Activated T-helper 17 cell treated with anti-CD3 and anti-CD28 coated beads, Interleukin-2, amount 50 U/mL, for 72 hours (primary cell): ENCODE data around the gene CECR2. TPM values are rescaled to one million over a fixed set of nuclear protein-coding genes. Genes with fewer than 3 reads are reported as not detected.
"Not testable (repeated sequence)": the region's sequence is repeated elsewhere in the genome, so short reads cannot be mapped to it uniquely, and the experiment has no call there.

ENCODE experiments used
- ATAC-seq: fragments of 150-1000 bp; cut with Tn5 transposase; replicated peaks from 2 replicates; pipeline ENCODE4 v1.10.0; 2021; ENCODE audit warnings: mild to moderate bottlenecking, moderate library complexity
- H3K27ac Mint-ChIP-seq: one replicate; pipeline ENCODE4 v1.8.0; 2022; ENCODE audit warnings: mixed read lengths
- H3K27me3 Mint-ChIP-seq: one replicate; pipeline ENCODE4 v1.8.0; 2022; ENCODE audit warnings: mixed read lengths
- H3K36me3 Mint-ChIP-seq: one replicate; pipeline ENCODE4 v1.8.0; 2022; ENCODE audit warnings: low read depth, mild to moderate bottlenecking, mixed read lengths
- H3K4me1 Mint-ChIP-seq: one replicate; pipeline ENCODE4 v1.8.0; 2022; ENCODE audit warnings: mixed read lengths
- H3K4me3 Mint-ChIP-seq: one replicate; pipeline ENCODE4 v1.8.0; 2022; ENCODE audit warnings: mild to moderate bottlenecking, mixed read lengths
- H3K9me3 Mint-ChIP-seq: one replicate; pipeline ENCODE4 v1.8.0; 2022; ENCODE audit warnings: mixed read lengths
- total RNA-seq, 2 donors: library from RNA; stranded (reverse); gene quantifications; one replicate each; pipeline ENCODE4 v1.2.3, GENCODE V29; 2022

Gene CECR2
- total RNA-seq, 2 donors from 2014 or later = 0.06 to 0.19 TPM

- Mint-ChIP-seq H3K36me3 (no peaks in the 10 kb centered on the region), H3K4me3 (no peak overlapping the region), H3K9me3 (no peaks in the 10 kb centered on the region), H3K4me1 (no peaks in the 10 kb centered on the region), H3K27ac (no peak overlapping the region), H3K27me3 (peaks cover 26% of the 10 kb centered on the region)
- ATAC-seq = no peak
Measured at GRCh38 chr22:17514084-17514483, 144.8 kb downstream of the CECR2 start.

GRCh38 chr22:17518406-17518805, 149.1 kb downstream of the CECR2 start:
- H3K4me1 Mint-ChIP-seq = no peaks in the 10 kb centered on the region

GRCh38 chr22:17521971-17522370, 152.7 kb downstream of the CECR2 start:
- H3K36me3 Mint-ChIP-seq, ATAC-seq, H3K4me1 Mint-ChIP-seq, H3K27ac Mint-ChIP-seq, H3K4me3 Mint-ChIP-seq, H3K9me3 Mint-ChIP-seq: not testable (repeated sequence)
- H3K27me3 Mint-ChIP-seq = peaks cover 28% of the 10 kb centered on the region

More at GRCh38 chr22:17518406-17518805, 149.1 kb downstream of the CECR2 start:
- Mint-ChIP-seq H3K9me3 (no peaks in the 10 kb centered on the region), H3K36me3 (no peaks in the 10 kb centered on the region), H3K4me3 (no peak overlapping the region), H3K27ac (no peak overlapping the region), H3K27me3 (peaks cover 19% of the 10 kb centered on the region)
- ATAC-seq = no peak

- no peak overlapping the region for H3K4me3 Mint-ChIP-seq
- peaks cover 4% of the 10 kb centered on the region for H3K4me1 Mint-ChIP-seq
- no peak overlapping the region for H3K27ac Mint-ChIP-seq
- H3K9me3 Mint-ChIP-seq = no peaks in the 10 kb centered on the region
- no peak for ATAC-seq
- peaks cover 29% of the 10 kb centered on the region for H3K27me3 Mint-ChIP-seq
- H3K36me3 Mint-ChIP-seq = no peaks in the 10 kb centered on the region
Measured at GRCh38 chr22:17523925-17524324, 154.7 kb downstream of the CECR2 start.

GRCh38 chr22:17536269-17536668, 167.0 kb downstream of the CECR2 start:
- no peak for ATAC-seq
- H3K4me1 Mint-ChIP-seq = no peaks in the 10 kb centered on the region
- H3K27me3 Mint-ChIP-seq = no peaks in the 10 kb centered on the region
- no peak overlapping the region for H3K4me3 Mint-ChIP-seq
- no peaks in the 10 kb centered on the region for H3K36me3 Mint-ChIP-seq
- no peak overlapping the region for H3K27ac Mint-ChIP-seq
- no peaks in the 10 kb centered on the region for H3K9me3 Mint-ChIP-seq

- Mint-ChIP-seq H3K36me3 (no peaks in the 10 kb centered on the region), H3K9me3 (no peaks in the 10 kb centered on the region), H3K27me3 (no peaks in the 10 kb centered on the region), H3K4me1 (no peaks in the 10 kb centered on the region), H3K27ac (no peak overlapping the region), H3K4me3 (no peak overlapping the region)
- ATAC-seq = no peak
Measured at GRCh38 chr22:17537155-17537554, 167.9 kb downstream of the CECR2 start.

- H3K27me3 Mint-ChIP-seq = no peaks in the 10 kb centered on the region
- H3K9me3 Mint-ChIP-seq = no peaks in the 10 kb centered on the region
- no peak overlapping the region for H3K4me3 Mint-ChIP-seq
- ATAC-seq = no peak
- H3K36me3 Mint-ChIP-seq = no peaks in the 10 kb centered on the region
- no peaks in the 10 kb centered on the region for H3K4me1 Mint-ChIP-seq
- H3K27ac Mint-ChIP-seq = no peak overlapping the region
Measured at GRCh38 chr22:17540481-17540880, 171.2 kb downstream of the CECR2 start.

DNA sequence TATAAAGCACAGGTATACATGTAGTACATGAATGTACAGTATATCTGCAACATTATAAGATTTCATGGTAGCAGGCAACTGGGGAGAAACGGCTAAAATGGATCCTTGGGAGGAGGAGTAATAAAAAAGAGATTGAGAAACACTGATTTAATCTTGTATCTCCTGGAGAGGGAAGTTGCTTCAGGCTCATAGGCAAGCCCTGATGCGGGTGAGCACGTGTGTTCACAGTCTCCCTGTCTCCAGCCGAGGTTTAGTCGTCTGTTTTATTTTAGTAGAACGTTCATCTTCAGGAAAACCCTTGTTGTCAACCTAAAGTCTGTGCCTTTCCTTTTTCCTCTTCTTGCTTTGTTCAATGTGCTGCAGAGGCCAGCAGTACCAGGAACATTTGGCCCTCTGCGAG, 172.2 kb downstream of the CECR2 start:
- no peak for ATAC-seq
- Mint-ChIP-seq H3K36me3 (no peaks in the 10 kb centered on the region), H3K4me1 (no peaks in the 10 kb centered on the region), H3K27me3 (no peaks in the 10 kb centered on the region), H3K9me3 (no peaks in the 10 kb centered on the region), H3K27ac (no peak overlapping the region), H3K4me3 (no peak overlapping the region)

GRCh38 chr22:17542452-17542851, 173.2 kb downstream of the CECR2 start:
- Mint-ChIP-seq H3K9me3 (no peaks in the 10 kb centered on the region), H3K4me1 (no peaks in the 10 kb centered on the region), H3K27me3 (no peaks in the 10 kb centered on the region), H3K27ac (no peak overlapping the region), H3K4me3 (no peak overlapping the region), H3K36me3 (no peaks in the 10 kb centered on the region)
- no peak for ATAC-seq

DNA sequence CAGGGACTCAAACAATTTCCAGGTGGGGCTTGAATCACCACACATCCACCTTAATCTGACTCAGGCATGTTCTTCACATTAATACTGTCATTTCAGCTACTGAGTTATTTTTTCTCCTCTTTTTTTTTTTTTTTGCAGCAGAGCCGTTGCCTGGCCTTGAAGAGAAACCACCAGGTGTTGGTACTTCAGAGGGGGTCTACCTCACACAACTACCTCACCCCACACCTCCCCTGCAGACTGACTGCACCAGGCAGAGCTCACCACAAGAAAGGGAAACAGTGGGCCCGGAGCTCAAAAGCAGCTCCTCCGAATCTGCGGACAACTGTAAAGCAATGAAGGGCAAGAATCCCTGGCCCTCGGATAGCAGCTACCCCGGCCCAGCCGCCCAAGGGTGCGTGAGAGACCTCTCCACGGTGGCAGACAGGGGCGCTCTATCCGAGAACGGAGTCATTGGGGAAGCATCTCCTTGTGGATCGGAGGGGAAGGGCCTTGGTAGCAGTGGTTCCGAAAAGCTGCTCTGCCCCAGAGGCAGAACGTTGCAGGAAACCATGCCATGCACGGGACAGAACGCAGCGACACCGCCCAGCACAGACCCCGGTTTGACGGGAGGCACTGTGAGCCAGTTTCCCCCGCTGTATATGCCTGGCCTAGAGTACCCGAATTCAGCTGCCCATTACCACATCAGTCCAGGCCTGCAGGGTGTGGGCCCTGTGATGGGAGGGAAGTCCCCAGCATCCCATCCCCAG, 178.9 kb downstream of the CECR2 start:
- Mint-ChIP-seq H3K9me3 (no peaks in the 10 kb centered on the region), H3K4me1 (no peaks in the 10 kb centered on the region), H3K4me3 (no peak overlapping the region), H3K36me3 (no peaks in the 10 kb centered on the region), H3K27ac (no peak overlapping the region), H3K27me3 (peaks cover 5% of the 10 kb centered on the region)
- ATAC-seq = no peak

DNA sequence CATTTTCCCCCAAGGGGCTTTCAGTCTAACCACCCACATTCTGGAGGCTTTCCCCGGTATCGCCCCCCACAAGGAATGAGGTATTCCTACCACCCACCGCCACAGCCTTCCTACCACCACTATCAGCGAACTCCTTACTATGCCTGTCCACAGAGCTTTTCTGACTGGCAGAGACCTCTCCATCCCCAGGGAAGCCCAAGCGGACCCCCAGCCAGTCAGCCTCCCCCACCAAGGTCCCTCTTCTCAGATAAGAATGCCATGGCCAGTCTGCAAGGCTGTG, 179.4 kb downstream of the CECR2 start:
- peaks cover 5% of the 10 kb centered on the region for H3K27me3 Mint-ChIP-seq
- no peak for ATAC-seq
- no peaks in the 10 kb centered on the region for H3K36me3 Mint-ChIP-seq
- H3K9me3 Mint-ChIP-seq = no peaks in the 10 kb centered on the region
- no peak overlapping the region for H3K4me3 Mint-ChIP-seq
- H3K4me1 Mint-ChIP-seq = no peaks in the 10 kb centered on the region
- no peak overlapping the region for H3K27ac Mint-ChIP-seq

DNA sequence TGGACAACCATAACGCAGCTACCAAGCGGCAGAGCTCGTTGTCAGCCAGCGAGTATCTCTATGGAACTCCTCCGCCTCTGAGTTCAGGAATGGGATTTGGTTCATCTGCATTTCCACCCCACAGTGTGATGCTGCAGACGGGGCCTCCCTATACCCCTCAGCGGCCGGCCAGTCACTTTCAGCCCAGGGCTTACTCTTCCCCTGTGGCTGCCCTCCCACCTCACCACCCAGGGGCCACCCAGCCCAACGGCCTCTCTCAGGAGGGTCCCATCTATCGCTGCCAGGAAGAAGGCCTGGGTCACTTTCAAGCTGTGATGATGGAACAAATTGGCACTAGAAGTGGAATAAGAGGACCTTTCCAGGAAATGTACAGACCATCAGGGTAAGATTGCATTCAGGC, 179.9 kb downstream of the CECR2 start:
- Mint-ChIP-seq H3K27me3 (peaks cover 5% of the 10 kb centered on the region), H3K27ac (no peak overlapping the region), H3K4me3 (no peak overlapping the region), H3K9me3 (no peaks in the 10 kb centered on the region), H3K36me3 (no peaks in the 10 kb centered on the region), H3K4me1 (no peaks in the 10 kb centered on the region)
- no peak for ATAC-seq

DNA sequence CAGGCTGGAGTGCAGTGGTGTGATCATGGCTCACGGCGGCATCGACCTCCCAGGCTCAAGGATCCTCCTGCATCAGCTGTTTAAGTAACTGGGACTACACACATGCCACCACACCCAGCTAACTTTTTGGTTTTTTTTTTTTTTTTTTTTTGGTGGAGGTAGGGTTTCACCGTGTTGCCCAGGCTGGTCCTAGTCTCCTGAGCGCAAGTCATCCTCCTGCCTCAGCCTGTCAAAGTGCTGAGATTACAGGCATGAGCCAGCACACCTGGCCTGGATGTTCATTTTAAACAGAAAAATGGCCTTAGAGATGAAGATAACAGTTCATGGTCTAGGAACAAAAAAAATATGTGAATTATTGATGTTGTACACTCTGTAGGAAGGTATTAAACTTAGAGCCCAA, 180.4 kb downstream of the CECR2 start:
- H3K27ac Mint-ChIP-seq = no peak overlapping the region
- no peaks in the 10 kb centered on the region for H3K4me1 Mint-ChIP-seq
- ATAC-seq = no peak
- no peak overlapping the region for H3K4me3 Mint-ChIP-seq
- peaks cover 5% of the 10 kb centered on the region for H3K27me3 Mint-ChIP-seq
- H3K36me3 Mint-ChIP-seq = no peaks in the 10 kb centered on the region
- H3K9me3 Mint-ChIP-seq = no peaks in the 10 kb centered on the region

DNA sequence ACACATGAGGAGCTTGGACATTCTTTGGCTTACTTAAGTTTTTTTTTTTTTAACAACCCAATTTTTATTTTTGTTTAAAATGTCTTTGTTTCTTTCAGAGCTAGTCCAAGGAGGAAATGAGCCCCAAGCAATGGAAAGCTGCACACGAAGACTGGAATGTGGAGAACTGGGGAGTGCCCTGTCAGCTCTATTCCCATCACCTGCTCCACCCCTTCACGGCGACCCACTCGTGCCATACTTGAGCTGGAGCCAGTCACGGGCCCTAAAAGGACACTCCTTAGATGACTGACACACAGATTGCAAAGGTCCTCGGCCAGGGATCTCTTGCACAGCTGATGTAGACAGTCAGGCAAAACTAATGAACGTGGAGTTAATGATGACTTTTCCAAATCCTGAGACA, 183.5 kb downstream of the CECR2 start:
- H3K4me3 Mint-ChIP-seq = no peak overlapping the region
- no peak for ATAC-seq
- no peaks in the 10 kb centered on the region for H3K36me3 Mint-ChIP-seq
- peaks cover 5% of the 10 kb centered on the region for H3K27me3 Mint-ChIP-seq
- no peaks in the 10 kb centered on the region for H3K4me1 Mint-ChIP-seq
- H3K9me3 Mint-ChIP-seq = no peaks in the 10 kb centered on the region
- no peak overlapping the region for H3K27ac Mint-ChIP-seq

DNA sequence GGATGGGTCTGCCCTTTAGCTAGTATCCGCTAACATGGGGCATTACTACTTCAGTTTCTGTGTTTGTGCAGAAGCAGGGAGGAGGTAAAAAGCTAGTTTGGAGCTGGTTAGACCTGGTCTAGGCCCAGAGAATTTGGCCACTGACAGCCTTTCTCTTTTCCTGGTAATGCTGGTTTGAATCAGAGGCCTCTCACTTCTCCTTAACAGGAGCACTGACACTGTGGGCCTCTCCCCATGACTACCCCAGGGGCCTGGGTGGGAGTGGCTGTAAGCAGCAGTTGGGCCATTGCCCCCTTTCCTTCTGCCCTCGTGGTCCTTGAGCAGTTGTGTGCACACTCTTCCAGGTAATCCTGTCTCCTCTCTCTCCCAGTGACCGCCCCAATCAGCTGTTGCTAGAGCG, 185.6 kb downstream of the CECR2 start:
- no peaks in the 10 kb centered on the region for H3K4me1 Mint-ChIP-seq
- H3K27me3 Mint-ChIP-seq = peaks cover 5% of the 10 kb centered on the region
- ATAC-seq = no peak
- H3K27ac Mint-ChIP-seq = no peak overlapping the region
- no peaks in the 10 kb centered on the region for H3K9me3 Mint-ChIP-seq
- no peaks in the 10 kb centered on the region for H3K36me3 Mint-ChIP-seq
- no peak overlapping the region for H3K4me3 Mint-ChIP-seq

DNA sequence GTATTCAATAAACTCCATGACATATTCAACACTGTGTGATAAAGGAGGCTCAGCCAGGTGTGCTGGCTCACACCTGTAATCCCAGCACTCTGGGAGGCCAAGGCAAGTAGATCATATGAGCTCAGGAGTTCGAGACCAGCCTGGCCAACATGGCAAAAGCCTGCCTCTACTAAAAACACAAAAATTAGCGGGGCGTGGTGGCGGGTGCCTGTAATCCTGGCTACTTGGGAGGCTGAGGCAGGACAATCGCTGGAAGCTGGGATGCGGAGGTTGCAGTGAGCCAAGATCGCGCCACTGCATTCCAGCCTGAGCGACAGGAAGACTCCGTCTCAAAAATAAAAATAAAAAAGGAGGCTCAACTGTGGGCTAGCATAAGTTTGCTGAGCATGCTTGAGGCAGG, 189.9 kb downstream of the CECR2 start:
- ATAC-seq = no peak
- no peaks in the 10 kb centered on the region for H3K4me1 Mint-ChIP-seq
- H3K36me3 Mint-ChIP-seq = no peaks in the 10 kb centered on the region
- H3K27me3 Mint-ChIP-seq = peaks cover 3% of the 10 kb centered on the region
- no peak overlapping the region for H3K27ac Mint-ChIP-seq
- H3K4me3 Mint-ChIP-seq = no peak overlapping the region
- H3K9me3 Mint-ChIP-seq = no peaks in the 10 kb centered on the region
